Panc1 (cell line): ENCODE results near the gene CTNNA1. TPM values are rescaled to one million over a fixed set of nuclear protein-coding genes. Genes with fewer than 3 reads are reported as not detected.

Source experiments
- ATAC-seq: fragments of 200-7000 bp; cut with Tn5 transposase; 2 replicates; pipeline ENCODE4 v1.9.1; 2020; ENCODE audit warnings: mild to moderate bottlenecking, moderate library complexity
- BruUV-seq: library from RNA; stranded (reverse); fragments of 400-500 nt; replicated peaks from 2 replicates; lab custom pipeline; 2021; lab: Mats Ljungman, UMichigan
- CTCF ChIA-PET: fragments of 300-600 bp; sonication (Branson Sonifier 250); formaldehyde crosslinking; loops from one replicate; lab custom pipeline; 2022; ENCODE audit warnings: antibody characterized with exemption; lab: Charles Lee
- POLR2A ChIA-PET: fragments of 300-600 bp; sonication (Branson Sonifier 250); formaldehyde crosslinking; loops from one replicate; lab custom pipeline; 2022; ENCODE audit warnings: antibody characterized with exemption; lab: Charles Lee
- DNase-seq: peaks from one replicate; pipeline ENCODE4 v3.0.0-alpha.2; 2010; ENCODE audit warnings: low read depth, low spot score
- H3K27ac ChIP-seq: 2 replicates; pipeline ENCODE4 v1.5.1; 2011; ENCODE audit warnings: mild to moderate bottlenecking, low read length, inconsistent platforms
- H3K27me3 ChIP-seq: fragments of 200-500 bp; sonication (Bioruptor generic); 2 replicates; pipeline ENCODE4 v1.6.0; 2014; ENCODE audit warnings: low read length, inconsistent platforms; ENCODE audit not compliant: control insufficient read depth, insufficient read depth
- H3K36me3 ChIP-seq: fragments of 200-500 bp; sonication (Bioruptor generic); 2 replicates; pipeline ENCODE4 v1.5.1; 2014; ENCODE audit warnings: inconsistent platforms, mild to moderate bottlenecking, low read length, moderate library complexity; ENCODE audit not compliant: control insufficient read depth, insufficient read depth
- H3K4me1 ChIP-seq: 2 replicates; pipeline ENCODE4 v1.5.1; 2011; ENCODE audit warnings: inconsistent platforms, mild to moderate bottlenecking, low read length, moderate library complexity; ENCODE audit not compliant: control insufficient read depth, insufficient read depth
- H3K4me3 ChIP-seq, 2 experiments: 2 replicates each; pipeline ENCODE4 v1.5.1; 2011 to 2012; ENCODE audit warnings: low read depth in 2 of 2, low read length in 2 of 2, mild to moderate bottlenecking in 2 of 2, inconsistent platforms in 1 of 2, moderate library complexity in 1 of 2
- H3K9me3 ChIP-seq: fragments of 200-500 bp; sonication (Bioruptor generic); 2 replicates; pipeline ENCODE4 v1.5.1; 2014; ENCODE audit warnings: low read depth, mild to moderate bottlenecking, inconsistent platforms, low read length, moderate library complexity; ENCODE audit not compliant: control insufficient read depth, insufficient read depth
- CTCF ChIP-seq: fragments of 450-650 bp; IDR thresholded peaks from 2 replicates; pipeline ENCODE4 v1.5.1; 2017; ENCODE audit warnings: mild to moderate bottlenecking
- POLR2AphosphoS5 ChIP-seq: IDR thresholded peaks from 2 replicates; pipeline ENCODE4 v1.6.1; 2012; ENCODE audit warnings: mild to moderate bottlenecking, low read depth, low read length, moderate library complexity
- REST ChIP-seq, 2 experiments: IDR thresholded peaks; 2 replicates each; pipeline ENCODE4 v1.6.1; 2011 to 2012; ENCODE audit warnings: low read depth in 2 of 2, control low read depth in 1 of 2, low read length in 1 of 2, mild to moderate bottlenecking in 1 of 2, moderate library complexity in 1 of 2; ENCODE audit not compliant: insufficient read depth in 1 of 2
- SIN3A ChIP-seq: IDR thresholded peaks from 2 replicates; pipeline ENCODE4 v1.6.1; 2012; ENCODE audit warnings: low read depth, mild to moderate bottlenecking, low read length, moderate library complexity, borderline replicate concordance; ENCODE audit not compliant: insufficient read depth
- TCF7L2 ChIP-seq: IDR thresholded peaks from 2 replicates; pipeline ENCODE4 v1.6.1; 2011; ENCODE audit warnings: mild to moderate bottlenecking, low read depth, low read length, inconsistent platforms
- in situ Hi-C: cut with HindIII; loops from 2 replicates; pipeline ENCODE4 v1.10.0; 2016; ENCODE audit warnings: low sequenced_read_pairs, low pct_unique_long_range_greater_than_20kb
- intact Hi-C: fragments of 100-400 bp; cut with micrococcal nuclease; formaldehyde crosslinking; loops from one replicate; pipeline ENCODE4 v1.10.0; 2022; ENCODE audit not compliant: unreplicated experiment
- total RNA-seq: library from RNA; stranded (reverse); gene quantifications from one replicate; pipeline ENCODE4 v1.2.1, GENCODE V29; 2021; ENCODE audit not compliant: unreplicated experiment

Gene CTNNA1
- total RNA-seq, 1 experiment from 2014 or later, result 298 TPM

- TF ChIP-seq CTCF, result no peak
- no peak for TF ChIP-seq REST (IDR thresholded peaks at IDR 0.05; ENCODE audit: insufficient read depth in 1 of 2, low read depth in 2 of 2, low read length in 1 of 2)
- TF ChIP-seq TCF7L2, result no peak
- no peak for TF ChIP-seq SIN3A
- TF ChIP-seq POLR2AphosphoS5, result no peak
- H3K4me1 ChIP-seq, result peaks cover 7% of the 10 kb centered on the region; the same call in 1 of the 2 replicates
- H3K27ac ChIP-seq, result no peak overlapping the region
- no peaks in the 10 kb centered on the region for H3K9me3 ChIP-seq
- H3K4me3 ChIP-seq, result no peak overlapping the region
- intact Hi-C loops (no loop called here), in situ Hi-C loops (no loop called here)
- no peak for ATAC-seq
- CTCF ChIA-PET, result interaction anchor here (0.5 kb wide), 1 partner anchor 15 kb away, joined by 4 read pairs; no protein-coding TSS in a partner anchor
- BruUV-seq, result no TSS peak
- POLR2A ChIA-PET, result no interaction called here
- no peaks in the 10 kb centered on the region for H3K36me3 ChIP-seq
- no peak for DNase-seq
- no peaks in the 10 kb centered on the region for H3K27me3 ChIP-seq
These were observed 86.9 kb downstream of the CTNNA1 start for GRCh38 chr5:138840103-138840502.

- TF ChIP-seq SIN3A (no peak), POLR2AphosphoS5 (no peak), REST (IDR thresholded peaks at IDR 0.05; ENCODE audit: insufficient read depth in 1 of 2, low read depth in 2 of 2, low read length in 1 of 2) (no peak), CTCF (no peak), TCF7L2 (no peak)
- Histone ChIP-seq H3K27me3 (no peaks in the 10 kb centered on the region), H3K9me3 (no peaks in the 10 kb centered on the region), H3K27ac (no peak overlapping the region), H3K4me3 (no peak overlapping the region), H3K36me3 (no peaks in the 10 kb centered on the region), H3K4me1 (peaks cover 10% of the 10 kb centered on the region; the same call in 1 of the 2 replicates)
- intact Hi-C loops, result no loop called here
- POLR2A ChIA-PET, result no interaction called here
- CTCF ChIA-PET, result no interaction called here
- ATAC-seq (no peak), DNase-seq (no peak)
- BruUV-seq, result no TSS peak
- in situ Hi-C loops, result no loop called here
These were observed 88.3 kb downstream of the CTNNA1 start for GRCh38 chr5:138841531-138841930.
